H9 (cell line): Measurements from ENCODE around the gene NCAM1. TPM values are rescaled to one million over a fixed set of nuclear protein-coding genes. Genes with fewer than 3 reads are reported as not detected.

Source experiments
- DNase-seq: peaks from one replicate; pipeline ENCODE4 v3.0.0-alpha.2; 2017
- H2AFZ ChIP-seq: one replicate; pipeline ENCODE4 v1.6.1; 2013; ENCODE audit warnings: mild to moderate bottlenecking, low read length, control low read depth, moderate library complexity
- H2AK5ac ChIP-seq: 2 replicates; pipeline ENCODE4 v1.6.1; 2013; ENCODE audit warnings: low read length, control low read depth, mixed read lengths; ENCODE audit not compliant: insufficient read length
- H2BK120ac ChIP-seq: one replicate; pipeline ENCODE4 v1.6.1; 2013; ENCODE audit warnings: low read depth, mild to moderate bottlenecking, low read length, control low read depth, inconsistent platforms; ENCODE audit not compliant: poor library complexity, severe bottlenecking
- H2BK12ac ChIP-seq: 2 replicates; pipeline ENCODE4 v1.6.1; 2013; ENCODE audit warnings: low read length, control low read depth, mixed read lengths, low read depth; ENCODE audit not compliant: insufficient read length
- H2BK15ac ChIP-seq: 2 replicates; pipeline ENCODE4 v1.6.1; 2013; ENCODE audit warnings: low read depth, low read length, control low read depth
- H2BK20ac ChIP-seq: one replicate; pipeline ENCODE4 v1.6.1; 2013; ENCODE audit warnings: low read depth, mild to moderate bottlenecking, low read length, control low read depth, inconsistent platforms; ENCODE audit not compliant: poor library complexity, severe bottlenecking
- H2BK5ac ChIP-seq: 2 replicates; pipeline ENCODE4 v1.6.1; 2013; ENCODE audit warnings: low read length, control low read depth, mixed read lengths; ENCODE audit not compliant: insufficient read length
- H3K14ac ChIP-seq: 2 replicates; pipeline ENCODE4 v1.6.1; 2013; ENCODE audit warnings: low read length, control low read depth; ENCODE audit not compliant: insufficient read depth
- H3K18ac ChIP-seq: 2 replicates; pipeline ENCODE4 v1.6.1; 2013; ENCODE audit warnings: low read depth, mild to moderate bottlenecking, mixed read lengths, low read length, control low read depth; ENCODE audit not compliant: insufficient read length
- H3K23ac ChIP-seq: 2 replicates; pipeline ENCODE4 v1.6.1; 2013; ENCODE audit warnings: low read length, control low read depth, mixed read lengths, low read depth; ENCODE audit not compliant: insufficient read length
- H3K23me2 ChIP-seq: 2 replicates; pipeline ENCODE4 v1.6.1; 2013; ENCODE audit warnings: low read depth, mild to moderate bottlenecking, mixed read lengths, low read length, control low read depth; ENCODE audit not compliant: insufficient read length, poor library complexity, severe bottlenecking
- H3K27ac ChIP-seq: 2 replicates; pipeline ENCODE4 v1.5.1; 2013; ENCODE audit warnings: low read length, control low read depth, mixed read lengths, low read depth; ENCODE audit not compliant: insufficient read length
- H3K27me3 ChIP-seq: 2 replicates; pipeline ENCODE4 v1.6.1; 2013; ENCODE audit warnings: low read length, control low read depth, inconsistent platforms; ENCODE audit not compliant: insufficient read depth
- H3K4ac ChIP-seq: 2 replicates; pipeline ENCODE4 v1.6.1; 2013; ENCODE audit warnings: low read depth, mild to moderate bottlenecking, control low read depth, inconsistent platforms, low read length, moderate library complexity
- H3K4me1 ChIP-seq: 2 replicates; pipeline ENCODE4 v1.6.1; 2013; ENCODE audit warnings: low read length, control low read depth, inconsistent platforms; ENCODE audit not compliant: insufficient read depth
- H3K4me2 ChIP-seq: 2 replicates; pipeline ENCODE4 v1.6.1; 2013; ENCODE audit warnings: low read length, control low read depth, mixed read lengths; ENCODE audit not compliant: insufficient read length, insufficient read depth
- H3K56ac ChIP-seq: 2 replicates; pipeline ENCODE4 v1.6.1; 2013; ENCODE audit warnings: low read depth, mild to moderate bottlenecking, mixed read lengths, low read length, control low read depth; ENCODE audit not compliant: insufficient read length
- H3K79me1 ChIP-seq: 2 replicates; pipeline ENCODE4 v1.6.1; 2013; ENCODE audit warnings: low read depth, mild to moderate bottlenecking, moderate library complexity, low read length, control low read depth, inconsistent platforms; ENCODE audit not compliant: insufficient read depth, poor library complexity, severe bottlenecking
- H3K79me2 ChIP-seq: 2 replicates; pipeline ENCODE4 v1.6.1; 2013; ENCODE audit warnings: low read length, control low read depth, inconsistent platforms; ENCODE audit not compliant: insufficient read depth
- H3K9ac ChIP-seq: 2 replicates; pipeline ENCODE4 v1.6.1; 2013; ENCODE audit warnings: low read length, control low read depth, mixed read lengths; ENCODE audit not compliant: insufficient read length; ENCODE audit errors: extremely low read depth
- H3K9me3 ChIP-seq: one replicate; pipeline ENCODE4 v1.6.1; 2013; ENCODE audit warnings: low read depth, low read length, inconsistent platforms; ENCODE audit not compliant: control insufficient read depth
- H3T11ph ChIP-seq: one replicate; pipeline ENCODE4 v1.6.1; 2013; ENCODE audit warnings: mild to moderate bottlenecking, low read length, control low read depth, inconsistent platforms
- H4K20me1 ChIP-seq: one replicate; pipeline ENCODE4 v1.6.1; 2013; ENCODE audit not compliant: control insufficient read depth, insufficient read length, insufficient read depth
- H4K5ac ChIP-seq: 2 replicates; pipeline ENCODE4 v1.6.1; 2013; ENCODE audit warnings: low read depth, mild to moderate bottlenecking, mixed read lengths, low read length, control low read depth; ENCODE audit not compliant: insufficient read length
- H4K8ac ChIP-seq: replicated peaks from 2 replicates; pipeline ENCODE4 v1.6.1; 2013; ENCODE audit warnings: low read length, control low read depth, mixed read lengths, low read depth; ENCODE audit not compliant: insufficient read length
- H4K91ac ChIP-seq: 2 replicates; pipeline ENCODE4 v1.6.1; 2013; ENCODE audit warnings: low read depth, mild to moderate bottlenecking, moderate library complexity, mixed read lengths, low read length, control low read depth; ENCODE audit not compliant: insufficient read length
- H3K27ac Mint-ChIP-seq, 3 experiments: 2 replicates in 2 of 3; 3 replicates in 1 of 3; pipeline ENCODE4 v1.8.0; 2020 to 2021; ENCODE audit warnings: mixed read lengths in 3 of 3, mild to moderate bottlenecking in 1 of 3, moderate library complexity in 1 of 3
- H3K27me3 Mint-ChIP-seq: 2 replicates; pipeline ENCODE4 v1.8.0; 2021; ENCODE audit warnings: low read depth, mild to moderate bottlenecking, moderate library complexity, mixed read lengths
- H3K36me3 Mint-ChIP-seq, 3 experiments: 2 replicates in 2 of 3; 3 replicates in 1 of 3; pipeline ENCODE4 v1.8.0; 2020 to 2021; ENCODE audit warnings: low read depth in 3 of 3, mixed read lengths in 3 of 3; ENCODE audit not compliant: insufficient read depth in 1 of 3
- H3K4me1 Mint-ChIP-seq, 2 experiments: 2 replicates each; pipeline ENCODE4 v1.8.0; 2020; ENCODE audit warnings: mixed read lengths in 2 of 2
- H3K4me3 Mint-ChIP-seq, 2 experiments: 2 replicates in 1 of 2; 3 replicates in 1 of 2; pipeline ENCODE4 v1.8.0; 2020 to 2021; ENCODE audit warnings: mild to moderate bottlenecking in 2 of 2, mixed read lengths in 2 of 2, moderate library complexity in 1 of 2
- H3K9me3 Mint-ChIP-seq, 2 experiments: 2 replicates in 1 of 2; 3 replicates in 1 of 2; pipeline ENCODE4 v1.8.0; 2020; ENCODE audit warnings: mild to moderate bottlenecking in 2 of 2, mixed read lengths in 2 of 2, moderate library complexity in 1 of 2
- CTCF ChIP-seq: fragments of 200-600 bp; sonication (generic); conservative IDR thresholded peaks from 3 replicates; pipeline ENCODE4 v1.8.0; 2021; ENCODE audit warnings: antibody characterized with exemption, mild to moderate bottlenecking
- WGBS: extraction: QIAGEN DNeasy Blood & Tissue Kit; methylation state at CpG from one replicate; pipeline ENCODE4 v1.1.7; 2013; ENCODE audit warnings: missing lambda C conversion rate, low lambda C conversion rate, mixed read lengths; ENCODE audit not compliant: insufficient read length; ENCODE audit errors: extremely low coverage; 5-methylcytosine and 5-hydroxymethylcytosine counted together
- total RNA-seq: library from RNA; stranded (reverse); gene quantifications from 2 replicates; pipeline ENCODE4 v1.2.1, GENCODE V29; 2021

NCAM1 gene
- total RNA-seq, 1 experiment from 2014 or later: 2.5 TPM

DNA sequence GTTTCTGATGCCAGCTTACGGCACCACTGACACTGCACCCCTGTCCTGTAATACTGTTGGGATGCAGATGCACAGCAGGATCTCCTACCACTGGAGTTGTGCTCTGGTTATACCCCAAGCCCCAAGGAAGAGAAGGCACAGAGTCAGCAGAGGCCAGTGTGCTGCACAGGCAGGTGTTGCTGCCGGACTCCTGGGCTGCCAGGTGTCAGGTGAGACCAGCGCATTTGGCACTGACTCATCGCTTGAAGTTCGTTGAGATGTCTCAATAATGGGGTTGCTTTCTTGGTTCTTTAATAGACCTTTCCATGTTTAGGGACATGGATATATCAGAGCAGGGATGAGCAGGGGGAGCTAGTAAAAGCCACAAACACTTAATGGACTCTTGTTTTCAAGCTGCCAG is 277.5 kb downstream of the NCAM1 start:
- Mint-ChIP-seq H3K9me3 (no peaks in the 10 kb centered on the region), H3K27me3 (peaks cover 11% of the 10 kb centered on the region), H3K36me3 (no peaks in the 10 kb centered on the region; a peak in 1 of 7 replicates), H3K27ac (no peak overlapping the region), H3K4me1 (peaks cover 16 to 20% of the 10 kb centered on the region in 2 experiments), H3K4me3 (no peak overlapping the region)
- H4K20me1 ChIP-seq: no peaks in the 10 kb centered on the region
- H3K9me3 ChIP-seq: no peaks in the 10 kb centered on the region
- TF ChIP-seq CTCF: no peak
- H3K23me2 ChIP-seq: no peaks in the 10 kb centered on the region
- no peak overlapping the region for H3T11ph ChIP-seq
- H3K23ac ChIP-seq: no peak overlapping the region
- H3K18ac ChIP-seq: no peak overlapping the region
- no peaks in the 10 kb centered on the region for H3K79me1 ChIP-seq
- H3K4me1 ChIP-seq: peaks cover 3% of the 10 kb centered on the region; the same call in 1 of the 2 replicates
- no peak overlapping the region for H3K27ac ChIP-seq
- no peak overlapping the region for H2BK20ac ChIP-seq
- H3K56ac ChIP-seq: no peak overlapping the region
- no peak overlapping the region for H4K8ac ChIP-seq
- no peak overlapping the region for H2BK12ac ChIP-seq
- no peak overlapping the region for H3K4me2 ChIP-seq
- H3K27me3 ChIP-seq: no peaks in the 10 kb centered on the region
- no peak overlapping the region for H2BK15ac ChIP-seq
- no peak overlapping the region for H3K14ac ChIP-seq
- no CpG with 5 or more reads among the region's 5 CpGs for WGBS
- H3K4ac ChIP-seq: no peak overlapping the region
- no peak overlapping the region for H2AK5ac ChIP-seq
- no peak overlapping the region for H2AFZ ChIP-seq
- H4K91ac ChIP-seq: no peak overlapping the region
- H2BK5ac ChIP-seq: no peak overlapping the region
- H2BK120ac ChIP-seq: no peak overlapping the region
- no peak for DNase-seq
- H3K79me2 ChIP-seq: no peaks in the 10 kb centered on the region
- no peak overlapping the region for H4K5ac ChIP-seq
- H3K9ac ChIP-seq: no peak overlapping the region
